Activated CD8-positive, alpha-beta T cell treated with anti-CD3 and anti-CD28 coated beads for 36 hours (primary cell): ENCODE measurements around the gene SETBP1. TPM values are rescaled to one million over a fixed set of nuclear protein-coding genes. Genes with fewer than 3 reads are reported as not detected.

Experiments used
- ATAC-seq: fragments of 200-7000 bp; cut with Tn5 transposase; one replicate; pipeline ENCODE4 v1.10.0; 2021; ENCODE audit warnings: mild to moderate bottlenecking, moderate library complexity
- CTCF ChIA-PET: fragments of 350-600 bp; sonication (Branson Sonifier 250); formaldehyde crosslinking; loops from one replicate; lab custom pipeline; 2021; ENCODE audit warnings: antibody characterized with exemption; lab: Charles Lee
- POLR2A ChIA-PET: fragments of 350-600 bp; sonication (Branson Sonifier 250); formaldehyde crosslinking; loops from one replicate; lab custom pipeline; 2021; ENCODE audit warnings: antibody characterized with exemption; lab: Charles Lee
- DNase-seq: peaks from one replicate; pipeline ENCODE4 v3.0.0-alpha.2; 2020
- H3K27ac Mint-ChIP-seq: one replicate; pipeline ENCODE4 v1.8.0; 2021; ENCODE audit warnings: mild to moderate bottlenecking, mixed read lengths
- H3K27me3 Mint-ChIP-seq: one replicate; pipeline ENCODE4 v1.8.0; 2021; ENCODE audit warnings: mixed read lengths
- H3K36me3 Mint-ChIP-seq: one replicate; pipeline ENCODE4 v1.8.0; 2021; ENCODE audit warnings: low read depth, mixed read lengths
- H3K4me1 Mint-ChIP-seq: one replicate; pipeline ENCODE4 v1.8.0; 2021; ENCODE audit warnings: low read depth, mixed read lengths
- H3K4me3 Mint-ChIP-seq: one replicate; pipeline ENCODE4 v1.8.0; 2021; ENCODE audit warnings: mild to moderate bottlenecking, moderate library complexity, mixed read lengths
- H3K9me3 Mint-ChIP-seq: one replicate; pipeline ENCODE4 v1.8.0; 2021; ENCODE audit warnings: mixed read lengths
- CTCF ChIP-seq: fragments of 200-600 bp; IDR thresholded peaks from one replicate; pipeline ENCODE4 v1.8.0; 2022; ENCODE audit warnings: antibody characterized with exemption, mild to moderate bottlenecking
- intact Hi-C: fragments of 100-400 bp; cut with micrococcal nuclease; formaldehyde crosslinking; loops from one replicate; pipeline ENCODE4 v1.10.0; 2022
- total RNA-seq, 2 experiments: library from RNA; stranded (reverse); gene quantifications; one replicate each; pipeline ENCODE4 v1.2.3, GENCODE V29; 2021

The SETBP1 gene
- total RNA-seq, 2 experiments from 2014 or later, result 10.2 to 10.4 TPM

- TF ChIP-seq CTCF, result no peak
- intact Hi-C loops, result no loop called here
- Mint-ChIP-seq H3K27ac (no peak overlapping the region), H3K4me1 (peaks cover 10% of the 10 kb centered on the region), H3K27me3 (no peaks in the 10 kb centered on the region), H3K36me3 (no peaks in the 10 kb centered on the region), H3K9me3 (no peaks in the 10 kb centered on the region), H3K4me3 (no peak overlapping the region)
- ChIA-PET CTCF (no interaction called here), POLR2A (no interaction called here)
- no peak for ATAC-seq
- DNase-seq, result no peak
Measured at GRCh38 chr18:44841221-44841620, 160.5 kb downstream of the SETBP1 start.

DNA sequence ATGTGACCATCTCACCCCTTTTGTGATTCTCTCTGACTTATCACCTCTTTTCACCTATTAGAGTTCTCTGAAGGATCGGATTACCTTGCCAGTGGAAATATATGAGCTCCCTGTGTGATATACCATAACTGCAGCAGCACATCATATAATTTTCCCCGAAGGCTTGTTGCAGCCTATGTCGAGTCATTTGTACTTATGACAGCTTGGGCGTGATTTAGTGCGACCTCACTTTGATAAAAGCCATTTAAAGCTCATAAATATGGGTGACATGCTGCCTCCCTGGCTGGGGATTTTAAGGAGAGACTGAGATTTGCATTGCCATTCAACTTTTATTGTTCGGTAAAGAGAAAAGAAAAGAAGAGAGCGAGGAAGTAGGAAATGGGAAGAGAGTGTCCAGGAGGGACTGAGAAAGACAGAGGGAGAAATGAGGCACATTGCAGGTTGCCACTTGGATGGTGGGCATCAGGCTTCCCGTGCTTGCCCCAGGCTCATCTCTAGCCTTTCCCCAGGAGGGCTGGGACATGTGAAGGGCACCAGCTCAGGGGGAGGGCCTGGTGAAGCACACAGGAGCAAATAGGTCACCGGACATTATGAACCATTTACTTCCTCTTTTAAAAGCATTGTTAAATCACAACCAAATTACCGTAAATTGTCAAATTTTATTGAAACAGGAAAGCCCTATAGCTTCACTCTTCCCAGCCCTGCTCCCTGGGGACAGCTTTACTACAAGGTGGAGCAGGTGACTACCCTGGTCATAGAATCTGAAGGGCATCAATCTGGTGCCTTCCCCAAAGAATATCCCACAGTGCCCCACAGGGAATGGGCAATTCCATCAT lies 161.3 kb downstream of the SETBP1 start:
- H3K4me1 Mint-ChIP-seq, result peaks cover 10% of the 10 kb centered on the region
- CTCF ChIA-PET, result no interaction called here
- H3K4me3 Mint-ChIP-seq, result no peak overlapping the region
- POLR2A ChIA-PET, result no interaction called here
- ATAC-seq (no peak), DNase-seq (no peak)
- no peaks in the 10 kb centered on the region for H3K36me3 Mint-ChIP-seq
- H3K27me3 Mint-ChIP-seq, result no peaks in the 10 kb centered on the region
- no peak overlapping the region for H3K27ac Mint-ChIP-seq
- no peaks in the 10 kb centered on the region for H3K9me3 Mint-ChIP-seq
- no peak for TF ChIP-seq CTCF
- intact Hi-C loops, result no loop called here

DNA sequence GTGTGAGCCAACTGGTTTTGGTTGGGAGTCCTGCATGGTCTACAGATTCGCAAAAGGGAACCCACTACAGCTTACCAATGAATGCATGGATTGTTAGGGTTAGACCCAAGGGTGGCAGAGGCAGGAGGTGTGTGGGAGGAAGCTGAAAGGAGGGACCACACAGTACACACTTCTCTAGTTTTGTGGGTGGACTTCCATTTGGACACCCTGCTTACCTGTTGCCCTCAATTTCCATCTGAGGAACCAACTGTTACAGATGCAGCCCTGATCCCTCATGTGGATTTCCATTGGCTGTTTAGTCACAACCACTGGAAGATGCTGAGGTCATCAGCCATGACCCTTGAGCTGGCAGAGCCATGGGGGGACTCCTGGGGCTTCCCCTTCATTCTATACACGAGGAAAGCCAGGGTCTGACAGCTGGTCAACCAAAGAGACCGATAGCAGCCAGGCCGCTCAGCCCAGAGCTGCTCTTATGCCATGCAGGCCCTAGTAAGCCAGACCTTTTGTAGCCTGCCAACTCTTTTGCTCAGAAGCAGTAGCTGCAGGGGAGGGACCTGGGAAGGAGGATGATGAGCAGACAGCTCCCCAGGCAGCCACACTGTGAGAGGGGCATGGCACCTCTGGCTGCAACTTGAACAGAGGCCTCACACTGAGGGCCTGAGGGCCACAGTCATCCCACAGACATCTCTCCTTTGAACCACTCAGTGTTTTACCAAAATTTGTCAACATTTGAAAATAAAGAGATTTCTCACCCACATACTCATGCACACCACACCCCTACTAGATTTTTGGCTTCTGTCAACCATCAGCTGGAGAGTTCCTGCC lies 162.1 kb downstream of the SETBP1 start:
- Mint-ChIP-seq H3K4me3 (no peak overlapping the region), H3K9me3 (no peaks in the 10 kb centered on the region), H3K36me3 (no peaks in the 10 kb centered on the region), H3K4me1 (peaks cover 10% of the 10 kb centered on the region), H3K27me3 (no peaks in the 10 kb centered on the region), H3K27ac (no peak overlapping the region)
- POLR2A ChIA-PET, result no interaction called here
- intact Hi-C loops, result no loop called here
- DNase-seq (no peak), ATAC-seq (no peak)
- no peak for TF ChIP-seq CTCF
- CTCF ChIA-PET, result no interaction called here

GRCh38 chr18:44844486-44844885 lies 163.8 kb downstream of the SETBP1 start:
- H3K4me3 Mint-ChIP-seq, result no peak overlapping the region
- H3K36me3 Mint-ChIP-seq, result no peaks in the 10 kb centered on the region
- ATAC-seq (no peak), DNase-seq (no peak)
- intact Hi-C loops, result no loop called here
- no peaks in the 10 kb centered on the region for H3K27me3 Mint-ChIP-seq
- POLR2A ChIA-PET, result no interaction called here
- H3K4me1 Mint-ChIP-seq, result peaks cover 3% of the 10 kb centered on the region
- CTCF ChIA-PET, result no interaction called here
- H3K27ac Mint-ChIP-seq, result no peak overlapping the region
- no peak for TF ChIP-seq CTCF
- H3K9me3 Mint-ChIP-seq, result no peaks in the 10 kb centered on the region

- Mint-ChIP-seq H3K4me3 (no peak overlapping the region), H3K36me3 (no peaks in the 10 kb centered on the region), H3K4me1 (no peaks in the 10 kb centered on the region), H3K9me3 (no peaks in the 10 kb centered on the region), H3K27me3 (no peaks in the 10 kb centered on the region), H3K27ac (no peak overlapping the region)
- POLR2A ChIA-PET, result interaction anchor here (1.2 kb wide), 1 partner anchor 37 kb away, joined by 3 read pairs; no protein-coding TSS in a partner anchor
- CTCF ChIA-PET, result no interaction called here
- ATAC-seq (no peak), DNase-seq (no peak)
- no peak for TF ChIP-seq CTCF
- intact Hi-C loops, result no loop called here
Measured at GRCh38 chr18:44846450-44846849, 165.8 kb downstream of the SETBP1 start.
